ENCODE results near the gene ENHO. TPM values are rescaled to one million over a fixed set of nuclear protein-coding genes. Genes with fewer than 3 reads are reported as not detected.

The ENHO gene
- total RNA-seq, 6 experiments from 2014 or later, result 1.5 to 2.7 (median 2.1) TPM

DNA sequence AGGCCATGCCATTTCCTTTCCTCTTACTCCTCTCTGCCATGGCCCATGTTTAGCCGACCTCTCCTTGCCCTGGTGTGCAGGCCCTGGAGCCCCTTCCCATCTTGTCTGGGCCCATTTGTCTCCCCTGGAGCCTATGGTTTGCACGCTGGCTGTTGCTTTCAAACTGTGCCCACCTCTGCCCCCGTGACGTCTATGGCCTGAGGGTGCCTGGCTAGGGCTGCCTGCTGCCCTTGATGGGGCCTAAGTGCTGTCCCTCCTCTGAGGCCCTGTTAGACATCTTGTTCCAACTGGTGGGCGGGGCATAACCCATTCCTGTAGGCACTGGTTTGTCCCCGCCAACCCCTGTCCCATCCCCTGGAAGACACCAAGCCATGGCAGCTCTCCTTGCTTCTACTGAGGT lies 22.7 kb upstream of the ENHO start:
- H3K4me1 ChIP-seq, result peaks cover 0 to 17% (median 8%) of the 10 kb centered on the region in 4 donors
- no peaks in the 10 kb centered on the region for H3K36me3 ChIP-seq
- ATAC-seq (no peak), DNase-seq (no peak)
- H3K27ac ChIP-seq, result no peak overlapping the region
- intact Hi-C loops (cut with DNase I), result no loop called here
- no peaks in the 10 kb centered on the region for H3K27me3 ChIP-seq
- 67% methylated on average over 1 of the region's 6 CpGs for WGBS (ENCODE audit: insufficient coverage, low coverage, low lambda C conversion rate, missing lambda C conversion rate)
- TF ChIP-seq POLR2A (IDR thresholded peaks at IDR 0.05), result no peak
- TF ChIP-seq, protein P1, sequence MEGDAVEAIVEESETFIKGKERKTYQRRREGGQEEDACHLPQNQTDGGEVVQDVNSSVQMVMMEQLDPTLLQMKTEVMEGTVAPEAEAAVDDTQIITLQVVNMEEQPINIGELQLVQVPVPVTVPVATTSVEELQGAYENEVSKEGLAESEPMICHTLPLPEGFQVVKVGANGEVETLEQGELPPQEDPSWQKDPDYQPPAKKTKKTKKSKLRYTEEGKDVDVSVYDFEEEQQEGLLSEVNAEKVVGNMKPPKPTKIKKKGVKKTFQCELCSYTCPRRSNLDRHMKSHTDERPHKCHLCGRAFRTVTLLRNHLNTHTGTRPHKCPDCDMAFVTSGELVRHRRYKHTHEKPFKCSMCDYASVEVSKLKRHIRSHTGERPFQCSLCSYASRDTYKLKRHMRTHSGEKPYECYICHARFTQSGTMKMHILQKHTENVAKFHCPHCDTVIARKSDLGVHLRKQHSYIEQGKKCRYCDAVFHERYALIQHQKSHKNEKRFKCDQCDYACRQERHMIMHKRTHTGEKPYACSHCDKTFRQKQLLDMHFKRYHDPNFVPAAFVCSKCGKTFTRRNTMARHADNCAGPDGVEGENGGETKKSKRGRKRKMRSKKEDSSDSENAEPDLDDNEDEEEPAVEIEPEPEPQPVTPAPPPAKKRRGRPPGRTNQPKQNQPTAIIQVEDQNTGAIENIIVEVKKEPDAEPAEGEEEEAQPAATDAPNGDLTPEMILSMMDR (IDR thresholded peaks at IDR 0.05), result no peak
- no peaks in the 10 kb centered on the region for H3K9me3 ChIP-seq
- H3K4me3 ChIP-seq, result no peak overlapping the region

DNA sequence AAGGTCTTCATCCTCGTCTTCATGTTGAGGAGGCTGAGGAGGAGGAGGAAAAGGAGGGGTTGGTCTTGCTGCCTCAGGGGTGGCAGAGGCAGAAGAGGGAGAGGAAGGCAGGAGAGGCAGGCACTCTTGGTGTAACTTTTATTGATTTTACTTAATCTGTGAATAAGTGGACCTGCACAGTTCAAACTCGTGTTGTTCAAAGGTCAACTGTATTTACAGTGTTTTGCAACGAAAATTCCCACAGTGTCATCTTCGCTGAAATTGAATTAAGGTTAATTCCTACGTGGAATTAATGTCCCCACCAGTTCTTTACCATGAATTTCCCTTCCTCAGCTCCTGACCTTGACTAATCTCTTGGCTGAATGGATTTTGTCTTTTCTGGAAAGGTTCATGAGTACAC lies 21.2 kb upstream of the ENHO start:
- intact Hi-C loops (cut with DNase I), result no loop called here
- TF ChIP-seq POLR2A (IDR thresholded peaks at IDR 0.05), result no peak
- TF ChIP-seq, protein P1 (IDR thresholded peaks at IDR 0.05), result no peak
- Histone ChIP-seq H3K36me3 (no peaks in the 10 kb centered on the region), H3K27me3 (no peaks in the 10 kb centered on the region), H3K4me1 (peaks cover 0 to 17% (median 8%) of the 10 kb centered on the region in 4 donors), H3K4me3 (no peak overlapping the region), H3K9me3 (no peaks in the 10 kb centered on the region), H3K27ac (no peak overlapping the region)
- 24% methylated on average over 3 of the region's 5 CpGs for WGBS (ENCODE audit: insufficient coverage, low coverage, low lambda C conversion rate, missing lambda C conversion rate)
- DNase-seq (no peak), ATAC-seq (peak; percentile 55 to 80 (median 68))

DNA sequence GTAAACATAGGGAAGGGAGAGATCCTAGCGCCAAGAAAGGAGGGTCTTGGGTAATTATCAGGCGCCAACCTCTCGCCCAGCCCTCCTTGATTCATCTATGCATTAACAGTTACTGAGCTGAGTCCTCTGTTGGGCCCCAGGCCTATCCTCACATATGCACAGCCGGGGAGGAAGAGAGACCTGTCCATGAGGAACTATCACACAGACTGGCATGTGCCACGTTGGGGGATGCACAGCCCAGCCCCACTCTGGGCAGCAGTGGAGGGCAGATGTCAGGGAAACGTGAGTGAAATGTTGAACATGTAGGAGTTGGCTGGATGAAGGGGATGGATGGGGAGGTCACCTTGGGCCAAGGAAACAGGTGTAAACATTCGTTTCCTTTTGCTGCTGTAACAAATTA lies 18.8 kb upstream of the ENHO start:
- WGBS (ENCODE audit: insufficient coverage, low coverage, low lambda C conversion rate, missing lambda C conversion rate), result 77% methylated on average over 6 of the region's 7 CpGs
- intact Hi-C loops (cut with DNase I), result no loop called here
- DNase-seq, result no peak

DNA sequence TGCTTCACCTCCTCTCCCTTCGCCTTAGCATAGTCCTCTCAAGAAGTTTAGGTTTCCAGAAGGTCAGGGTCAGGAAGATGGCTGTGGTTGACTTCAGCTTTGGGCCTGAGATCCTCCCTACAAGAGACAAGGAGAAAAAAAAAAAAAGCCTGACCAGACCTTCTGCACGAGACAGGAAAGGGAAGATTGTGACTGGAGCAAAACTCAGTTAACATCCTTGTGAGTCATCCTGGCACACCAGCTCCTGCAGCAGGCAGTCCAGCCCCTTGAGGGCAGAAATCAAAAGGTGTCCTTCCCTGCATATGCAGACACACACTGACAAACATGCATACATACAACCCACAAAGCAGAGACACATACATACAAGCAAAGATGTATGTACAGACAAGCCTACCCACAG lies 18.0 kb upstream of the ENHO start:
- WGBS (ENCODE audit: insufficient coverage, low coverage, low lambda C conversion rate, missing lambda C conversion rate), result 60% methylated on average over 2 of the region's 2 CpGs
- peak in 3 of 4 donors; percentile 19 to 58 (median 54) for ATAC-seq
- DNase-seq, result no peak

More for the DNA sequence above, 18.8 kb upstream of the ENHO start:
- Histone ChIP-seq H3K4me1 (peaks cover 0 to 17% (median 8%) of the 10 kb centered on the region in 4 donors), H3K9me3 (no peaks in the 10 kb centered on the region), H3K36me3 (no peaks in the 10 kb centered on the region), H3K4me3 (no peak overlapping the region), H3K27me3 (no peaks in the 10 kb centered on the region), H3K27ac (no peak overlapping the region)
- ATAC-seq, result no peak
- TF ChIP-seq, protein P1 (IDR thresholded peaks at IDR 0.05), result no peak
- TF ChIP-seq POLR2A (IDR thresholded peaks at IDR 0.05), result no peak

More for the DNA sequence above, 18.0 kb upstream of the ENHO start:
- no peak overlapping the region for H3K27ac ChIP-seq
- intact Hi-C loops (cut with DNase I), result no loop called here
- no peak overlapping the region for H3K4me3 ChIP-seq
- H3K27me3 ChIP-seq, result no peaks in the 10 kb centered on the region
- H3K9me3 ChIP-seq, result no peaks in the 10 kb centered on the region
- peaks cover 0 to 17% (median 8%) of the 10 kb centered on the region in 4 donors for H3K4me1 ChIP-seq
- TF ChIP-seq, protein P1 (IDR thresholded peaks at IDR 0.05), result no peak
- no peak for TF ChIP-seq POLR2A (IDR thresholded peaks at IDR 0.05)
- no peaks in the 10 kb centered on the region for H3K36me3 ChIP-seq
